Endometrial microvascular endothelial cells (primary cell): ENCODE measurements around the gene AKAP6. TPM values are rescaled to one million over a fixed set of nuclear protein-coding genes. Genes with fewer than 3 reads are reported as not detected.
"Not testable (repeated sequence)": the region's sequence is repeated elsewhere in the genome, so short reads cannot be mapped to it uniquely, and the experiment has no call there.

ENCODE experiments used
- in situ Hi-C: cut with HindIII; loops from 2 replicates; pipeline ENCODE4 v1.10.0; 2017; ENCODE audit warnings: low sequenced_read_pairs, low pct_unique_long_range_greater_than_20kb; ENCODE audit errors: inconsistent ontology term
- total RNA-seq: library from RNA; depleted of rRNA; stranded (reverse); fragments of >200 nt; gene quantifications from one replicate; pipeline ENCODE4 v1.2.3, GENCODE V29; 2015; ENCODE audit errors: inconsistent ontology term

The AKAP6 gene
- total RNA-seq, 1 donor from 2014 or later: under 0.01 TPM

- in situ Hi-C loops: no loop called here
These were observed 129.6 kb downstream of the AKAP6 start for GRCh38 chr14:32458720-32459119.

DNA sequence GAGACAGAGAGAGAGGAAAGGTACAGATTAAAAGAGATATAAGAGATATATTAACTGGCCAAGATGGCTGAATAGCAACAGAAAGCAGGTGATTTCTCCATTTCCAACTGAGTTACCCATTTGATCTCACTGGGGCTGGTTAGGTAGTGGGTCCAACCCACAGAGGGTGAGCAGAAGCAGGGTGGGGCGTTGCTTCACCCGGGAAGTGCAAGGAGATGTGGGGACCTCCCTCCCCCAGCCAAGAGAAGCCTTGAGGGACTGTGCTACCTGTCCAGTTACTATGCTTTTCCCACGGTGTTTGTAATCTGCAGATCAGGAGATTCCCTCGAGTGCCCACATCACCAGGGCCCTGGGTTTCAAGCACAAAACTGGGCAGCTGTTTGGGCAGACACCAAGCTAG lies 131.2 kb downstream of the AKAP6 start:
- in situ Hi-C loops: no loop called here

DNA sequence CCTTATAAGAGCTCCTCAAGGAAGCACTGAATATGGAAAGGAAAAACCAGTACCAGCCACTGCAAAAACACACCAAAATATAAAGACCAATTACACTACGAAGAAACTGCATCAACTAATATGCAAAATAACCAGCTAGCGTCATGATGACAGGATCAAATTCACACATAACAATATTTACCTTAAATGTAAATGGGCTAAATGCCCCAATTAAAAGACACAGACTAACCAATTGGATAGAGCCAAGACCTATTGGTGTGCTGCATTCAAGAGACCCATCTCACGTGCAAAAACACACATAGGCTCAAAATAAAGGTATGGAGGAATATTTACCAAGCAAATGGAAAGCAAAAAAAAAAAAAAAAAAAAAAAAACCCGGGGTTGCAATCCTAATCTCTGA lies 133.5 kb downstream of the AKAP6 start:
- in situ Hi-C loops: not testable (repeated sequence)

DNA sequence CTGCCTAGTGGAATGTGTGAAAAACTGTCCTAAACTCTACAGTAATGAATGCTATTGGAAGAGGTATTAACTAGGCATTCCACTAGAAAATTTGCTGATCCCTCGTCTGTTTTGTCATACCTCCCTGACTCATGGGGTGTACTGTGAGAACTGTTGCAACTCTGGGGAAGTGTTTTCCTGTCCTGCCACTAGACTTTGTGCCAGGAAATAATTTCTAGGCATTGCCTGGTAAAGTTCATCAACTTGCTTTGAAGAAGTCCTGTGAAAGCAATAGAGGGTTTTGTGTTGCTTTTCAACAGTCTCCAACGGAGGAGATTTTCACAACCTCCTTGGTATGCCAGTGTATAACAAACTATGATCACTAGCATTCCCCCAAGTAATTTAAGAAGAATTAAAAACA lies 139.9 kb downstream of the AKAP6 start:
- in situ Hi-C loops: no loop called here

- in situ Hi-C loops: no loop called here
These were observed 140.5 kb downstream of the AKAP6 start for GRCh38 chr14:32469388-32470160.

GRCh38 chr14:32470161-32470715 lies 141.1 kb downstream of the AKAP6 start:
- in situ Hi-C loops: no loop called here

GRCh38 chr14:32471181-32471580 lies 142.1 kb downstream of the AKAP6 start:
- in situ Hi-C loops: no loop called here

GRCh38 chr14:32472076-32472475 lies 143.0 kb downstream of the AKAP6 start:
- in situ Hi-C loops: no loop called here

DNA sequence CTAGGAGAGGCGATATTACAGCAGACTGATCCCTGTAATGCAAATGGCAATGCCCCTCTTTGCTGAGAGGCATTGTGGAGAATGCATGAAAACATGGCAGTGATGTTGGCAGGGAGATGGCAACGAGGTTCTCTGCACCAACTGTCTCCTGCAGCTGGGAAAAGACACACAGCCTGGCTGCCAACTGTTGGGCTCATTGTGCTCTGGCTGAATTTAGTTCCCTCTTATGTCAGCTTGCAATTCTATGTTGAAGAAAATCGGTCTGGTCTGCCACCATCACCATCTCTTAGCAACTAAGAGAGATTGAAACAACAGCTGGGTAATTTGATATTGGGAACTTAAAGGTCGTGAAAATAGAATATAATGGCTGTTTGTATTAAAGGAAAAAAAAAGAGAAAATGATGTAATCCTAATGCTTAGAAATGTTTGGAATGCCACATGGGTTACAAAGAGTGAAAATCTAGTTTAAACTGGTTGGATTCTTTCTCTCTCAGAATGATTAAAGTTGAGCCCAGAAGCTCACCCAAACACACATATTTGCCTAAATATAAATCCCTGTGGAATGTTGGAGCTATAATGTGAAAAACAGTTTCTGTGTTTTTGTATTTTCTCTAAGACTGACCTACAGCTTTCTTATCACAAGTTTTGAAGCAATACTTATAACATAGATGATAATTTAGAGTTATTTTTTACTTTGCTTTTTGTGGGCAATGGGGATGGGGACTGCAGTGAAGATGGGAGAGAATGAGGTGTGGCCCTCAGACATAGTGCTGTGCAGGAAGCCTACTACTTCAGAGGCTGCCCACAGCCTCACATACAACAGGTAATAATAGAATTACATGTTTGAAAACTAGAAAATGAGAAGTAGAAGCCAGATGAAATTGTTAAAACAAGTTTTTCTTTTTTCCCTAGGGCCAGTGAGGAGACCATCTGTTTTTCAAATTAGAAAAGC lies 143.7 kb downstream of the AKAP6 start:
- in situ Hi-C loops: no loop called here

GRCh38 chr14:32473464-32473855 lies 144.4 kb downstream of the AKAP6 start:
- in situ Hi-C loops: no loop called here

- in situ Hi-C loops: no loop called here
These were observed 145.5 kb downstream of the AKAP6 start for GRCh38 chr14:32474478-32475195.

- in situ Hi-C loops: no loop called here
These were observed 147.4 kb downstream of the AKAP6 start for GRCh38 chr14:32476532-32476931.

DNA sequence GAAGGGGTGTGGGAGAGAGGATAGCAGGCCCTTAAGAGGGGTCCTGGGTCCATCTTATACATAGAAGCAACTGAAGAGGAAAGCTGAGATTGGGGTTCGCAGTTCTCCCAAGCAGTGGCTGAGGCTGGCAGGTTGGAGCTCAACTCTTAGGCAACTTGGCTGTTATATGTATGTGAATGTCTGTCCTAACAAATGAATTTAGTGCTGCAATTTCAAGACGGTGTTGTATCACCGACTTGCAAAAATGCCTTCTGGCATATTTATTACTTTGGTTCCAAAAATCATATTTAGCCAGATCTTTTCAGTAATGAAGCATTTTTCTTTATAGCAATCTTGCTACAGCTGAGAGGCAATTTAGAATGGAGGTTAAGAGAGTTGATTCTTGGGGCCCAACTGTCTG lies 148.3 kb downstream of the AKAP6 start:
- in situ Hi-C loops: no loop called here

DNA sequence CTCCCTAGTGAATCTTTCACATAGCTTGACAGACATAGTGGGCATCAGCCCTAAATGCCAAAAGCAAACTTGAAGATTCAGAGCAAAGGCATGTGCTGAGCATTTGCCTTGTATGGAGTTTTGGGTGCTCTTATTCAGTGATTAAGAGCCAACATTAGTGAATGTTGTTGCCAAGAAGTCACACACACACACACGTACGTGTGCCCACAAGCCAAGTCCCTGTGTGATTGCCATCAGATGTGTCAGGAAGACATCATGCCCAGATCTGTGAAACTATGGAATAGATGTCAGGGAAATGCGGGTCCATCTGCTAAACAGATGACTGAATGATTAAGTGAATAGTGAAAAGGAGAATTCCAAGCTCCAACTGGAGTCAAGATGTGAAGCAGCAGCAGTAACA lies 149.0 kb downstream of the AKAP6 start:
- in situ Hi-C loops: no loop called here

- in situ Hi-C loops: no loop called here
These were observed 151.2 kb downstream of the AKAP6 start for GRCh38 chr14:32480337-32480736.

DNA sequence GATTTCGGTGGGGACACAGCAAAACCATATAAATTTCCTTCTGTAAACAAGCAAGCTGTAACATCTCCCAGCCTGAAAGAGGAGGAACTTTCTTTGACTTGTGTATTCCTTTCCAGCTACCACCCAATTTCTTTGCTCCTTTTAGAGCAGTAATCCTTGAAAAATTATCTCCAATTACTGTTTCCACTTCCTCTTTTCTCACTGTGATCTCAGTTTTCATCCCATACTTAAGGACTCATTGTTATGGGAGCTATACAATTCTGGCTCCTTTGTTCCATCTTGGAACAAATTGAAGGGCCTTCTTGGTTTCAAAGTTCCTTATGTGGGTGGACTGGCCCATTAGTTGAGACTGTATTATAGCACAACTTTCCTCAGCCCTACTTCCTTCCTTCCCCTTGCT lies 152.6 kb downstream of the AKAP6 start:
- in situ Hi-C loops: no loop called here

DNA sequence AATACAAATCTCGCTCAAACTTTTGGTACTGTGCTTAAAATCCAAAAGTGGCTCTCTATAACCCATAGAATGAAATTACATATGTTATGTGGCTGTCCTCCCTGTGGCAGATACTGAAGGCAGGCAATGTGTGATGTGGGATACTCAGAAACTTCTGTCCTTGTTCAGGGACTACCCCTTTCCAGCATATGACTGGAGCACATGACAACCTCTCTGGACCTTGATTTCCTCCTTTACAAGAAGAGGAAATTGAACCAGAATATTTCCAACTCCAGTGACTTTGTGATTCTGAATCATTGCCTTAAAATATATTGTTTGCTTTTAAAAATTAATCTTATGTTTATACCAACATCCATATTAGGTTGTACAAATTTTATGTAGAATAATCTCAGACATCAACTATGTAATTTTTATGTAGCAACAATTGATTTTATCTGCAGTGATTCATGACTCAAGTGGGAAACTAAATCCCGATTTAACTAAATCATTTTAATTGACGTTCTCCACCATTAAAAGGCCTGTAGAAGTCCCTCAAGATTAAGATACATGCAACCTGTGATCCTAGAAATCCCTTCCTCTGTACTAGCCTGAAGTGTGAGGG lies 162.4 kb downstream of the AKAP6 start:
- in situ Hi-C loops: no loop called here

- in situ Hi-C loops: no loop called here
These were observed 163.4 kb downstream of the AKAP6 start for GRCh38 chr14:32492457-32492856.
